OCI-M2 (cell line): ENCODE results near the gene ODAD4.
A peak's percentile ranks its signal among the peaks of the same experiment; 100 is the strongest.
"Not testable (repeated sequence)": the region's sequence is repeated elsewhere in the genome, so short reads cannot be mapped to it uniquely, and the experiment has no call there.

ENCODE experiments used
- DNase-seq: peaks from one replicate; lab custom pipeline; 2025; ENCODE audit not compliant: unreplicated experiment; lab: John Stamatoyannopoulos, UW

Gene ODAD4

GRCh38 chr17:41913798-41914197 is 16.6 kb upstream of the ODAD4 start:
- DNase-seq: no peak

- DNase-seq: no peak
These were observed 16.1 kb upstream of the ODAD4 start for GRCh38 chr17:41914358-41914766.

GRCh38 chr17:41915020-41915419 is 15.4 kb upstream of the ODAD4 start:
- DNase-seq: no peak

GRCh38 chr17:41915566-41915965 is 14.9 kb upstream of the ODAD4 start:
- no peak for DNase-seq

GRCh38 chr17:41917192-41917591 is 13.2 kb upstream of the ODAD4 start:
- DNase-seq: no peak

GRCh38 chr17:41917679-41918313 is 12.6 kb upstream of the ODAD4 start:
- no peak for DNase-seq

- no peak for DNase-seq
These were observed 11.9 kb upstream of the ODAD4 start, which contains the start of gene ACLY for GRCh38 chr17:41918314-41919164. ACLY (minus strand) TSS chr17:41918951; CDS start chr17:41913873, 5,078 bp downstream.

- peak; percentile 57 for DNase-seq
These were observed 11.1 kb upstream of the ODAD4 start for GRCh38 chr17:41919165-41919817.

- DNase-seq: no peak
These were observed 10.4 kb upstream of the ODAD4 start for GRCh38 chr17:41919840-41920579.

- no peak for DNase-seq
These were observed 9.8 kb upstream of the ODAD4 start for GRCh38 chr17:41920580-41920955.

GRCh38 chr17:41925991-41926590 is 4.3 kb upstream of the ODAD4 start:
- no peak for DNase-seq

- DNase-seq: no peak
These were observed 1.6 kb upstream of the ODAD4 start for GRCh38 chr17:41928693-41929251.

GRCh38 chr17:41930833-41931156 is 378 bp downstream of the ODAD4 start:
- DNase-seq: not testable (repeated sequence)

GRCh38 chr17:41931715-41932114 is 1.3 kb downstream of the ODAD4 start:
- DNase-seq: not testable (repeated sequence)

GRCh38 chr17:41932816-41933389 is 2.5 kb downstream of the ODAD4 start:
- DNase-seq: no peak

GRCh38 chr17:41935641-41936040 is 5.2 kb downstream of the ODAD4 start:
- no peak for DNase-seq

- DNase-seq: no peak
These were observed 7.8 kb downstream of the ODAD4 start for GRCh38 chr17:41937970-41938954.

GRCh38 chr17:41939044-41939692 is 8.8 kb downstream of the ODAD4 start:
- DNase-seq: no peak

GRCh38 chr17:41939693-41940090 is 9.3 kb downstream of the ODAD4 start:
- DNase-seq: no peak
